ENCODE data around the gene PLAGL2.

The PLAGL2 gene

GRCh38 chr20:32231245-32231644, 23.7 kb upstream of the PLAGL2 start:
- no peak for DNase-seq (ENCODE audit: low read depth)

- DNase-seq (ENCODE audit: low read depth) = no peak
These were observed 23.2 kb upstream of the PLAGL2 start for GRCh38 chr20:32230707-32231106.

- no peak for DNase-seq (ENCODE audit: low read depth)
These were observed 21.8 kb upstream of the PLAGL2 start for GRCh38 chr20:32229251-32229747.

- DNase-seq (ENCODE audit: low read depth) = no peak
These were observed 20.5 kb upstream of the PLAGL2 start for GRCh38 chr20:32227744-32228688.

- DNase-seq (ENCODE audit: low read depth) = no peak
These were observed 19.8 kb upstream of the PLAGL2 start for GRCh38 chr20:32227306-32227705.

GRCh38 chr20:32226391-32226790, 18.8 kb upstream of the PLAGL2 start:
- no peak for DNase-seq (ENCODE audit: low read depth)

GRCh38 chr20:32224463-32224862, 16.9 kb upstream of the PLAGL2 start:
- DNase-seq (ENCODE audit: low read depth) = no peak

- DNase-seq (ENCODE audit: low read depth) = no peak
These were observed 10.8 kb upstream of the PLAGL2 start for GRCh38 chr20:32218156-32218900.

GRCh38 chr20:32216179-32217142, 8.9 kb upstream of the PLAGL2 start:
- no peak for DNase-seq (ENCODE audit: low read depth)

GRCh38 chr20:32215729-32216128, 8.2 kb upstream of the PLAGL2 start:
- DNase-seq (ENCODE audit: low read depth) = no peak

- DNase-seq (ENCODE audit: low read depth) = no peak
These were observed 7.6 kb upstream of the PLAGL2 start for GRCh38 chr20:32215147-32215546.

GRCh38 chr20:32213870-32214269, 6.3 kb upstream of the PLAGL2 start:
- no peak for DNase-seq (ENCODE audit: low read depth)

- DNase-seq (ENCODE audit: low read depth) = no peak
These were observed 2.5 kb upstream of the PLAGL2 start for GRCh38 chr20:32209850-32210605.

GRCh38 chr20:32208499-32209154, 1.1 kb upstream of the PLAGL2 start:
- DNase-seq (ENCODE audit: low read depth) = no peak

- DNase-seq (ENCODE audit: low read depth) = peak; percentile 27
These were observed 550 bp downstream of the PLAGL2 start for GRCh38 chr20:32206760-32207625.

- no peak for DNase-seq (ENCODE audit: low read depth)
These were observed 1.4 kb downstream of the PLAGL2 start for GRCh38 chr20:32205843-32206759.

GRCh38 chr20:32205110-32205842, 2.3 kb downstream of the PLAGL2 start:
- DNase-seq (ENCODE audit: low read depth) = no peak
